Measurements from ENCODE around the gene SLC6A12. TPM values are rescaled to one million over a fixed set of nuclear protein-coding genes. Genes with fewer than 3 reads are reported as not detected.
"Not testable (repeated sequence)": the region's sequence is repeated elsewhere in the genome, so short reads cannot be mapped to it uniquely, and the experiment has no call there.

SLC6A12 gene
- total RNA-seq, 1 experiment from 2014 or later = not detected

- Histone ChIP-seq H3K4me1 (ENCODE audit: insufficient read depth, low read length) (no peaks in the 10 kb centered on the region), H3K27ac (ENCODE audit: low read length) (no peak overlapping the region), H3K9me3 (ENCODE audit: low read length) (no peaks in the 10 kb centered on the region), H3K4me2 (ENCODE audit: low read length) (no peak overlapping the region), H3K79me2 (ENCODE audit: low read length) (no peaks in the 10 kb centered on the region), H4K20me1 (ENCODE audit: low read length) (no peaks in the 10 kb centered on the region), H3K4me3 (ENCODE audit: low read length) (no peak overlapping the region), H3K9ac (ENCODE audit: low read length) (no peak overlapping the region), H3F3A (ENCODE audit: low read length, unreplicated experiment) (no peaks in the 10 kb centered on the region), H2AFZ (ENCODE audit: low read length) (no peak overlapping the region), H3K36me3 (ENCODE audit: low read depth, low read length) (no peaks in the 10 kb centered on the region; the same call in 1 of the 2 replicates), H3K9me2 (replicated peaks; ENCODE audit: low read length) (no peaks in the 10 kb centered on the region), H3K27me3 (ENCODE audit: low read length) (peaks cover 17% of the 10 kb centered on the region)
- intact Hi-C loops (cut with micrococcal nuclease) = no loop called here
- DNase-seq (no peak), ATAC-seq (no peak)
- ChIA-PET POLR2A (ENCODE audit: unreplicated experiment) (no interaction called here), CTCF (no interaction called here)
- TF ChIP-seq EZH2 (IDR thresholded peaks at IDR 0.05; ENCODE audit: low read length, unreplicated experiment) = no peak
- TF ChIP-seq, protein P1, sequence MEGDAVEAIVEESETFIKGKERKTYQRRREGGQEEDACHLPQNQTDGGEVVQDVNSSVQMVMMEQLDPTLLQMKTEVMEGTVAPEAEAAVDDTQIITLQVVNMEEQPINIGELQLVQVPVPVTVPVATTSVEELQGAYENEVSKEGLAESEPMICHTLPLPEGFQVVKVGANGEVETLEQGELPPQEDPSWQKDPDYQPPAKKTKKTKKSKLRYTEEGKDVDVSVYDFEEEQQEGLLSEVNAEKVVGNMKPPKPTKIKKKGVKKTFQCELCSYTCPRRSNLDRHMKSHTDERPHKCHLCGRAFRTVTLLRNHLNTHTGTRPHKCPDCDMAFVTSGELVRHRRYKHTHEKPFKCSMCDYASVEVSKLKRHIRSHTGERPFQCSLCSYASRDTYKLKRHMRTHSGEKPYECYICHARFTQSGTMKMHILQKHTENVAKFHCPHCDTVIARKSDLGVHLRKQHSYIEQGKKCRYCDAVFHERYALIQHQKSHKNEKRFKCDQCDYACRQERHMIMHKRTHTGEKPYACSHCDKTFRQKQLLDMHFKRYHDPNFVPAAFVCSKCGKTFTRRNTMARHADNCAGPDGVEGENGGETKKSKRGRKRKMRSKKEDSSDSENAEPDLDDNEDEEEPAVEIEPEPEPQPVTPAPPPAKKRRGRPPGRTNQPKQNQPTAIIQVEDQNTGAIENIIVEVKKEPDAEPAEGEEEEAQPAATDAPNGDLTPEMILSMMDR (conservative IDR thresholded peaks at IDR 0.05; ENCODE audit: low read depth, low read length) = no peak
- no peak for TF ChIP-seq EZH2phosphoT487 (IDR thresholded peaks at IDR 0.05; ENCODE audit: borderline replicate concordance, low read length)
- BruUV-seq (replicated peaks) = no TSS peak
Measured at GRCh38 chr12:218221-218620, 4.3 kb upstream of the SLC6A12 start.

DNA sequence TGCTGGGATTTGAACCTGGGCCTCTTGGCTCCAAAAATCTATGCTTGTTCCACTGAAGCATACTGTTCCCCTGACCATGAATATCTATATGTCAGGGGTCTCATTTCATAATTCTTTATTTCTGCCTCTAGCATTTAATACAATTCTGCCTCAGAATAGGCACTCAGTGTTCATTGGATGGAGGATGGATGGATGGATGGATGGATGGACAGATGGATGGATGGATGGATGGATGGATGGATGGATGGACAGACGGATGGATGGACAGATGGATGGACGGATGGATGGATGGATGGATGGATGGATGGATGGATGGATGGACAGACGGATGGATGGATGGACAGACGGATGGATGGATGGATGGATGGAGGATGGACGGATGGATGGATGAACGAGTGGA lies 3.1 kb upstream of the SLC6A12 start:
- POLR2A ChIA-PET (ENCODE audit: unreplicated experiment); H3K4me1 ChIP-seq (ENCODE audit: insufficient read depth, low read length); ATAC-seq; H3F3A ChIP-seq (ENCODE audit: low read length, unreplicated experiment); H3K27ac ChIP-seq (ENCODE audit: low read length); intact Hi-C loops (cut with micrococcal nuclease); H3K4me2 ChIP-seq (ENCODE audit: low read length); BruUV-seq (replicated peaks); H3K36me3 ChIP-seq (ENCODE audit: low read depth, low read length); H3K4me3 ChIP-seq (ENCODE audit: low read length); H3K9me2 ChIP-seq (replicated peaks; ENCODE audit: low read length); H3K79me2 ChIP-seq (ENCODE audit: low read length); H4K20me1 ChIP-seq (ENCODE audit: low read length); H3K9me3 ChIP-seq (ENCODE audit: low read length); H3K9ac ChIP-seq (ENCODE audit: low read length); DNase-seq; CTCF ChIA-PET; H2AFZ ChIP-seq (ENCODE audit: low read length): not testable (repeated sequence)
- H3K27me3 ChIP-seq (ENCODE audit: low read length) = peaks cover 21% of the 10 kb centered on the region

DNA sequence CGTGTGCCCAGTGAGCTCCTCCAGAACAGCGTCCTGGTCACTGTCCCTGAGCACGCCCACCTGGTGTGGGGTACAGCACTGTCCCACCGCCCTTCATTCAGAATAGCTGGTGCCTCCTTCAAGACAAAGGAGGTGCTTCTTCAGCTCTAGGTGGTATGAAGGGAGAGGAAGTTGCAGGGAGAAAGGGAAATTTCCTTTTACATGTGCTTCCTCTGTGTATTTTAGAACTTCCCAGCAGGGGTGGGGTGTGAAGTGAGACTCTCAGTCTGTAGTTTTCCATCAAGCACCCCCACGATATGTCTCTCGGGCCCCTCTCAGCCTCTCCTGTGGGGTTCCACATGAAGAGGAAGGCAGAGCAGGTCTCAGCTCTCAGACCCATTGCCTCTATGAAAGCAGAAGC lies 1.2 kb upstream of the SLC6A12 start:
- no peak overlapping the region for H3K9ac ChIP-seq (ENCODE audit: low read length)
- POLR2A ChIA-PET (ENCODE audit: unreplicated experiment) = no interaction called here
- H3K4me1 ChIP-seq (ENCODE audit: insufficient read depth, low read length) = no peaks in the 10 kb centered on the region
- no peaks in the 10 kb centered on the region for H4K20me1 ChIP-seq (ENCODE audit: low read length)
- CTCF ChIA-PET = no interaction called here
- no peak for DNase-seq
- H3K4me2 ChIP-seq (ENCODE audit: low read length) = no peak overlapping the region
- no peak overlapping the region for H3K27ac ChIP-seq (ENCODE audit: low read length)
- H3K36me3 ChIP-seq (ENCODE audit: low read depth, low read length) = no peaks in the 10 kb centered on the region; the same call in 1 of the 2 replicates
- no peaks in the 10 kb centered on the region for H3F3A ChIP-seq (ENCODE audit: low read length, unreplicated experiment)
- H3K9me3 ChIP-seq (ENCODE audit: low read length) = no peaks in the 10 kb centered on the region
- no TSS peak for BruUV-seq (replicated peaks)
- no peak for ATAC-seq
- TF ChIP-seq EZH2 (IDR thresholded peaks at IDR 0.05; ENCODE audit: low read length, unreplicated experiment) (no peak), EZH2phosphoT487 (IDR thresholded peaks at IDR 0.05; ENCODE audit: borderline replicate concordance, low read length) (no peak)
- TF ChIP-seq, protein P1 (conservative IDR thresholded peaks at IDR 0.05; ENCODE audit: low read depth, low read length) = no peak
- H3K79me2 ChIP-seq (ENCODE audit: low read length) = no peaks in the 10 kb centered on the region
- H3K27me3 ChIP-seq (ENCODE audit: low read length) = peaks cover 21% of the 10 kb centered on the region
- H2AFZ ChIP-seq (ENCODE audit: low read length) = no peak overlapping the region
- H3K4me3 ChIP-seq (ENCODE audit: low read length) = no peak overlapping the region
- intact Hi-C loops (cut with micrococcal nuclease) = no loop called here
- no peaks in the 10 kb centered on the region for H3K9me2 ChIP-seq (replicated peaks; ENCODE audit: low read length)
